Tibial nerve (tissue), 4 donors: Measurements from ENCODE around the gene ECHS1. TPM values are rescaled to one million over a fixed set of nuclear protein-coding genes. Genes with fewer than 3 reads are reported as not detected.
"Not testable (repeated sequence)": the region's sequence is repeated elsewhere in the genome, so short reads cannot be mapped to it uniquely, and the experiment has no call there.

Experiments used
- DNase-seq, 2 donors: peaks; one replicate each; pipeline ENCODE4 v3.0.0-alpha.2; 2019; ENCODE audit warnings: low spot score in 2 of 2
- H3K27ac ChIP-seq, 4 donors: fragments of 200-600 bp; sonication (generic) in 3 of 4; one replicate each; pipeline ENCODE4 v1.5.1; 2017 to 2019; ENCODE audit warnings: mild to moderate bottlenecking in 1 of 4
- H3K27me3 ChIP-seq, 2 donors: fragments of 200-600 bp; sonication (generic) in 1 of 2; one replicate each; pipeline versions ENCODE4 v1.5.1 to v1.6.0; 2017 to 2019
- H3K36me3 ChIP-seq, 3 donors: fragments of 200-600 bp; sonication (generic); one replicate each; pipeline ENCODE4 v1.5.1; 2018 to 2019
- H3K4me1 ChIP-seq, 4 donors: fragments of 200-600 bp; sonication (generic) in 3 of 4; one replicate each; pipeline ENCODE4 v1.5.1; 2017 to 2019
- H3K4me3 ChIP-seq, 4 donors: fragments of 200-600 bp; sonication (generic) in 3 of 4; one replicate each; pipeline ENCODE4 v1.5.1; 2017 to 2019; ENCODE audit warnings: mild to moderate bottlenecking in 1 of 4, moderate library complexity in 1 of 4
- H3K9me3 ChIP-seq, 4 donors: fragments of 200-600 bp; sonication (generic) in 3 of 4; one replicate each; pipeline ENCODE4 v1.5.1; 2017 to 2019
- EP300 ChIP-seq, 2 donors: sonication (generic); formaldehyde crosslinking; IDR thresholded peaks; one replicate each; pipeline ENCODE4 v1.6.1; 2017; ENCODE audit warnings: antibody characterized with exemption in 2 of 2, mild to moderate bottlenecking in 1 of 2
- POLR2A ChIP-seq, 2 donors: fragments of 450-650 bp; IDR thresholded peaks; one replicate each; pipeline ENCODE4 v1.6.1; 2017; ENCODE audit warnings: antibody characterized with exemption in 2 of 2, mild to moderate bottlenecking in 2 of 2, moderate library complexity in 2 of 2
- WGBS, 2 donors: methylation state at CpG; one replicate each; pipeline ENCODE4 v1.1.5; 2018; 5-methylcytosine and 5-hydroxymethylcytosine counted together
- total RNA-seq, 4 donors: library from RNA; depleted of rRNA; stranded (reverse); fragments of >200 nt; gene quantifications; one replicate each; pipeline ENCODE4 v1.1.0, GENCODE V29; 2016
- TF ChIP-seq, protein P1 (sequence below), 5 experiments: fragments of 200-600 bp in 3 of 5; fragments of 450-650 bp in 2 of 5; sonication (generic) in 3 of 5; IDR thresholded peaks; one replicate each; pipeline ENCODE4 v1.5.1; 2016 to 2019; ENCODE audit warnings: antibody characterized with exemption in 5 of 5, mild to moderate bottlenecking in 3 of 5, moderate library complexity in 2 of 5

The ECHS1 gene
- total RNA-seq, 4 donors from 2014 or later, result 70.5 to 104 (median 76.4) TPM

DNA sequence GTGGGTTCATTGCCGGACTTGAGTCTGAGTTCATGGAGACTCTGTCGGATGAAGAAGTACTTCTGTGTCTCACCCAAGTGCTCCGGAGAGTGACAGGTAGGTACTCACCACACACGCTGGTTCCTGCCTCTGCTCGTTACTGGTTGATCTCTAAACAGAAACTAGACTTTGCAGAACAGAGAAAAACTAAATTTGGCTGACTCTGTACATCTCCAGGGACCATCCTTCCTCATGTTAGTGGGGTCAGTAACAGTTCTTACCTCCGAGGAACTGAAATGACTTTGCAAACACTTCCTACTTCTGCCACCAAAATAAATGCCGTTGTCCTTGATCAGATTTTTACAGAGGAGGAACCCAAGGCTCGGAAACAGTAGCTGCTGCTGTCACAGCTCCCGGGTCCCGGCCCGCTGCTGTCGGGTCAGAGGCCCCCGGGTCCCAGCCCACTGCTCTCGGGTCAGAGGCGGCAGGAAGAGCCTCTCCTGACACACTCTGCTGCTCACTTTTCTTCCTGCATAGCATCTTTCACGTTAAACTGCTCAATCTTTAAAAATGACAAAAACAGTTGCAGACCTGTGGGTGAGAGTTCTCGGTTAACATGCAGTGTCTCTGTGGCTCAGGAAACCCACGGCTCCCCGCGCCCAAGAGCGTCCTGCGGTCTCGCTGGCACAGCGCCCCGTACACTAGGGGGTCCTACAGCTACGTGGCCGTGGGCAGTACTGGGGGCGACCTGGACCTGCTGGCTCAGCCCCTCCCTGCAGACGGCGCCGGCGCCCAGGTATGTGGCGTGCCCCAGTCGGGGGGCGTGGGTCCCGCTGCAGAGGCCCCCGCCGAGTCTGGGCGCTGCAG, 16.0 kb upstream of the ECHS1 start:
- Histone ChIP-seq H3K4me1 (peaks cover 0 to 5% (median 2%) of the 10 kb centered on the region in 4 donors), H3K27ac (peak overlapping the region in 1 of 4 donors; percentile 66), H3K4me3 (peak overlapping the region in 2 of 4 donors; percentile 20 to 36), H3K9me3 (no peaks in the 10 kb centered on the region), H3K27me3 (no peaks in the 10 kb centered on the region), H3K36me3 (peaks cover 0 to 54% (median 4%) of the 10 kb centered on the region in 3 donors)
- 78 to 87% methylated on average over 39 of the region's 39 CpGs for WGBS, 2 donors
- no peak for TF ChIP-seq EP300 (IDR thresholded peaks at IDR 0.05)
- TF ChIP-seq POLR2A (IDR thresholded peaks at IDR 0.05), result no peak
- TF ChIP-seq, protein P1, sequence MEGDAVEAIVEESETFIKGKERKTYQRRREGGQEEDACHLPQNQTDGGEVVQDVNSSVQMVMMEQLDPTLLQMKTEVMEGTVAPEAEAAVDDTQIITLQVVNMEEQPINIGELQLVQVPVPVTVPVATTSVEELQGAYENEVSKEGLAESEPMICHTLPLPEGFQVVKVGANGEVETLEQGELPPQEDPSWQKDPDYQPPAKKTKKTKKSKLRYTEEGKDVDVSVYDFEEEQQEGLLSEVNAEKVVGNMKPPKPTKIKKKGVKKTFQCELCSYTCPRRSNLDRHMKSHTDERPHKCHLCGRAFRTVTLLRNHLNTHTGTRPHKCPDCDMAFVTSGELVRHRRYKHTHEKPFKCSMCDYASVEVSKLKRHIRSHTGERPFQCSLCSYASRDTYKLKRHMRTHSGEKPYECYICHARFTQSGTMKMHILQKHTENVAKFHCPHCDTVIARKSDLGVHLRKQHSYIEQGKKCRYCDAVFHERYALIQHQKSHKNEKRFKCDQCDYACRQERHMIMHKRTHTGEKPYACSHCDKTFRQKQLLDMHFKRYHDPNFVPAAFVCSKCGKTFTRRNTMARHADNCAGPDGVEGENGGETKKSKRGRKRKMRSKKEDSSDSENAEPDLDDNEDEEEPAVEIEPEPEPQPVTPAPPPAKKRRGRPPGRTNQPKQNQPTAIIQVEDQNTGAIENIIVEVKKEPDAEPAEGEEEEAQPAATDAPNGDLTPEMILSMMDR (IDR thresholded peaks at IDR 0.05), result no peak
- no peak for DNase-seq

DNA sequence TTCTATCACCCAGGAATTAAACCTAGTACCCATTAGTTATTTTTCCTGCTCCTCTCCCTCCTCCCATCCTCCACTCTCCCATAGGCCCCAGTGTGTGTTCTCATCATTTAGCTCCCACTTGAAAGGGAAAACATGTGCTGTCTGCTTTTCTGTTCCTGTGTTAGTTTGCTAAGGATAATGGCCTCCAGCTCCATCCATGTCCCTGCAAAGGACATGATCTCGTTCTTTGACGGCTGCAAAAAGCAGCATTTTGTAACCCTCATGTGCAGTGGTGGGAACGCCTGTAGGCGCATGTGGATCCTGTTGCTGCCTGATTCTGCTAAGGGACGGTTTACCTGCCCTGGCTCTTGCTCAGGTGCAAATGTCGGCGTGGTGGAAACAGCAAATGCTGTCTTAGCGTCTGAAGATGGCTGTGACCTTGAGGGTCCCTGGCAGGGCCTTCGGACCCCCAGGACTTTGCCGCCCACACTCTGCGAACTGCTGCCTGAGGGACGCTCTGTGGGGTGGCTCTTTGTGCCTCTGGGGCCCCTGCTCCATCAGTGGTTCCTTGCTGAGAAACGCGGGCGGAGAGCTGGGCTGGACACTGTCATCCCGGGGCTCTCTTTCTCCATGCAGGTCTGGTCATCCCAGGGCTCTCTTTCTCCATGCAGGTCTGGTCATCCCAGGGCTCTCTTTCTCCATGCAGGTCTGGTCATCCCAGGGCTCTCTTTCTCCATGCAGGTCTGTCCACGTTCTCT, 15.2 kb upstream of the ECHS1 start:
- TF ChIP-seq EP300 (IDR thresholded peaks at IDR 0.05), result no peak
- no peak for TF ChIP-seq POLR2A (IDR thresholded peaks at IDR 0.05)
- TF ChIP-seq, protein P1 (IDR thresholded peaks at IDR 0.05), result no peak
- Histone ChIP-seq H3K27ac (peak overlapping the region in 1 of 4 donors; percentile 66), H3K9me3 (no peaks in the 10 kb centered on the region), H3K27me3 (no peaks in the 10 kb centered on the region), H3K4me3 (peak overlapping the region in 1 of 4 donors; percentile 6), H3K4me1 (peaks cover 0 to 2% (median under 1%) of the 10 kb centered on the region in 4 donors), H3K36me3 (peaks cover 0 to 61% (median 4%) of the 10 kb centered on the region in 3 donors)
- DNase-seq, result no peak
- WGBS, 2 donors, result 81 to 85% methylated on average over 12 to 15 of the region's 17 CpGs

DNA sequence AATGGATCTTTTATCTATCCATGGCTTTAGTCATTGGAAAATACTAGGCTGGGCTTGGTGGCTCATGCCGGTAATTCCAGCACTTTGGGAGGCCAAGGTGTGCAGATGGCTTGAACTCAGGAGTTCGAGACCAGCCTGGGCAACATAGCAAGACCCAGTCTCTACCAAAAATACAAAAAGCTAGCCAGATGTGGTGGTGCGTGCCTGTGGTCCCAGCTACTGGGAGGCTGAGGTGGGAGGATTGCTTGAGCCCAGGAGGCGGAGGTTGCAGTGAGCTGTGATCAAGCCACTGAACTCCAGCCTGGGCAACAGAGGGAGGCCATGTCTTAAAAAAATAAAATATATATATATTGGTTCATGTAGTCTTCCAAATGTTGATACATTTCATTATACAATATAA, 13.8 kb upstream of the ECHS1 start:
- not testable (repeated sequence) for H3K27ac ChIP-seq, H3K4me1 ChIP-seq, H3K4me3 ChIP-seq, H3K9me3 ChIP-seq, H3K27me3 ChIP-seq, DNase-seq
- WGBS, 2 donors, result 99% methylated on average over 4 of the region's 4 CpGs
- peaks cover 0 to 75% (median 4%) of the 10 kb centered on the region in 3 donors for H3K36me3 ChIP-seq

DNA sequence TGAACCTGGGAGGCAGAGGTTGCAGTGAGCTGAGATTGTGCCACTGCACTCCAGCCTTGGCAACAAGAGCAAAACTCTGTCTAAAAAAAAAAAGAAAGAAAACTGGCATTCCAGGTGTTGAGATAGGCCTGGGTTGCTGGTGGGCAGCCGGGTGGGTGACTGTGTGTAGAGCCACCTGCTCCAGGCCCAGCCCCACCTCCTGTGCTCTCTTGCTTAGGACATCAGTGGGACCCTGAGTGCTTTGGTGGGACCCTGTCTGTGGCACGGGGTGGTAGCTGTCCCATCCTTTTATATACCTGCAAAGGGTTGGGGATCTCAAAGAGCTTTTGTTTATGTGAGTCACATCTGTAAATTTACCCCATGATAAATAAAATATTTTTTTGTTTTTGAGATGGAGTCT, 12.1 kb upstream of the ECHS1 start:
- Histone ChIP-seq H3K27ac (no peak overlapping the region), H3K4me3 (no peak overlapping the region), H3K4me1 (peaks cover 0 to 2% (median under 1%) of the 10 kb centered on the region in 4 donors), H3K36me3 (peaks cover 0 to 71% (median 4%) of the 10 kb centered on the region in 3 donors), H3K27me3 (no peaks in the 10 kb centered on the region), H3K9me3 (no peaks in the 10 kb centered on the region)
- DNase-seq, result no peak
- TF ChIP-seq EP300 (IDR thresholded peaks at IDR 0.05), result no peak
- TF ChIP-seq POLR2A (IDR thresholded peaks at IDR 0.05), result no peak
- TF ChIP-seq, protein P1 (IDR thresholded peaks at IDR 0.05), result no peak
- 90 to 92% methylated on average over 2 of the region's 2 CpGs for WGBS, 2 donors

DNA sequence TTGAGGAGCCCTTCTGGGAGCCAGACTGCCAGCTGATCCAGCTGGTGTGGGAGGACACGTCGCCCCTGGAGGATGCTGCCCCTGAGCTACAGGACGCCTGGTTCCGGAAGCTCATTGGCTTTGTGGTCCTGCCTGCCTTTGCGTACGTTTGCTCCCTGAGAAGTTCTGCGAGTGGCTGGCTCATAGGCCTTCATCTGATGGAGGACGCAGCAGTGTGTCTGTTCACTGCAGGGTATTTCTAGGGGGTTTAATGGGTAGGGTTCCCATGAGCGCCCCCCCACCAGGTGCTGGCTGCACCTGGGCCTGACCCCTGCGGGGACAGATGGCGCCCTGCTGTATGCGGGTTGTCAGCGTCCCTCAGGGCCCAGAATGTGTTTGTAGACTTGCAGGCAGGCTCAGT, 10.9 kb upstream of the ECHS1 start:
- Histone ChIP-seq H3K4me3 (no peak overlapping the region), H3K9me3 (no peaks in the 10 kb centered on the region), H3K4me1 (peaks cover 0 to 9% (median 9%) of the 10 kb centered on the region in 4 donors), H3K27ac (no peak overlapping the region), H3K36me3 (peaks cover 0 to 59% (median 4%) of the 10 kb centered on the region in 3 donors), H3K27me3 (no peaks in the 10 kb centered on the region)
- WGBS, 2 donors, result 88 to 93% methylated on average over 7 to 13 of the region's 13 CpGs
- no peak for DNase-seq
- TF ChIP-seq EP300 (IDR thresholded peaks at IDR 0.05), result no peak
- TF ChIP-seq, protein P1 (IDR thresholded peaks at IDR 0.05), result no peak
- no peak for TF ChIP-seq POLR2A (IDR thresholded peaks at IDR 0.05)
